ENCODE measurements around the gene CHRM3.
"Not testable (repeated sequence)": the region's sequence is repeated elsewhere in the genome, so short reads cannot be mapped to it uniquely, and the experiment has no call there.

Gene CHRM3

GRCh38 chr1:239386453-239387303 is at the start of gene CHRM3:
CHRM3 (plus strand) TSS chr1:239386568; CDS start chr1:239907452, 520,884 bp downstream.
- no peak for DNase-seq (ENCODE audit: low read depth in 2 of 2)

GRCh38 chr1:239337799-239338430 is 48.5 kb upstream of the CHRM3 start:
- DNase-seq (ENCODE audit: low read depth in 2 of 2) = no peak

GRCh38 chr1:239347776-239348175 is 38.6 kb upstream of the CHRM3 start:
- no peak for DNase-seq (ENCODE audit: low read depth in 2 of 2)

- DNase-seq (ENCODE audit: low read depth in 2 of 2) = no peak
Measured at GRCh38 chr1:239348635-239349353, 37.6 kb upstream of the CHRM3 start.

GRCh38 chr1:239349699-239350098 is 36.7 kb upstream of the CHRM3 start:
- no peak for DNase-seq (ENCODE audit: low read depth in 2 of 2)

GRCh38 chr1:239353536-239353935 is 32.8 kb upstream of the CHRM3 start:
- DNase-seq (ENCODE audit: low read depth in 2 of 2) = no peak

- no peak for DNase-seq (ENCODE audit: low read depth in 2 of 2)
Measured at GRCh38 chr1:239354231-239354630, 32.1 kb upstream of the CHRM3 start.

GRCh38 chr1:239357867-239358266 is 28.5 kb upstream of the CHRM3 start:
- DNase-seq (ENCODE audit: low read depth in 2 of 2) = no peak

- no peak for DNase-seq (ENCODE audit: low read depth in 2 of 2)
Measured at GRCh38 chr1:239361403-239361802, 25.0 kb upstream of the CHRM3 start.

GRCh38 chr1:239363930-239364329 is 22.4 kb upstream of the CHRM3 start:
- no peak for DNase-seq (ENCODE audit: low read depth in 2 of 2)

GRCh38 chr1:239367196-239367810 is 19.1 kb upstream of the CHRM3 start:
- no peak for DNase-seq (ENCODE audit: low read depth in 2 of 2)

- DNase-seq (ENCODE audit: low read depth in 2 of 2) = no peak
Measured at GRCh38 chr1:239368436-239369109, 17.8 kb upstream of the CHRM3 start.

GRCh38 chr1:239370869-239371268 is 15.5 kb upstream of the CHRM3 start:
- not testable (repeated sequence) for DNase-seq (ENCODE audit: low read depth in 2 of 2)

- DNase-seq (ENCODE audit: low read depth in 2 of 2) = no peak
Measured at GRCh38 chr1:239382666-239383065, 3.7 kb upstream of the CHRM3 start.

- no peak for DNase-seq (ENCODE audit: low read depth in 2 of 2)
Measured at GRCh38 chr1:239383714-239384113, 2.7 kb upstream of the CHRM3 start.

GRCh38 chr1:239387304-239388158 is 1.2 kb downstream of the CHRM3 start:
- no peak for DNase-seq (ENCODE audit: low read depth in 2 of 2)

- DNase-seq (ENCODE audit: low read depth in 2 of 2) = no peak
Measured at GRCh38 chr1:239388159-239388485, 1.8 kb downstream of the CHRM3 start.

- DNase-seq (ENCODE audit: low read depth in 2 of 2) = no peak
Measured at GRCh38 chr1:239388578-239388977, 2.2 kb downstream of the CHRM3 start.

GRCh38 chr1:239389703-239390102 is 3.3 kb downstream of the CHRM3 start:
- DNase-seq (ENCODE audit: low read depth in 2 of 2) = no peak

- DNase-seq (ENCODE audit: low read depth in 2 of 2) = no peak
Measured at GRCh38 chr1:239392271-239392670, 5.9 kb downstream of the CHRM3 start.

GRCh38 chr1:239394107-239394506 is 7.7 kb downstream of the CHRM3 start:
- DNase-seq (ENCODE audit: low read depth in 2 of 2) = no peak

All from stimulated activated CD4-positive, alpha-beta T cell treated with anti-CD3 and anti-CD28 coated beads, Interleukin-15, amount 100 ng/mL, for 48 hours (primary cell).